ENCODE data around the gene NEURL3.

The NEURL3 gene

GRCh38 chr2:96551605-96552314 lies 46.6 kb upstream of the NEURL3 start:
- H3K4me3 ChIP-seq (ENCODE audit: low read depth, low read length), result no peak overlapping the region
- POLR2A ChIA-PET, result no interaction called here
- TF ChIP-seq CTCF (IDR thresholded peaks at IDR 0.05; ENCODE audit: insufficient read depth, low read length, missing control alignments), result no peak
- DNase-seq (ENCODE audit: low read depth, low spot score), result no peak
- CTCF ChIA-PET, result interaction anchor here (3.9 to 12.9 kb wide), 2 partner anchors 13 kb away, joined by 60 to 257 read pairs; partner anchors contain the start of gene ARID5A

GRCh38 chr2:96550787-96551604 lies 45.8 kb upstream of the NEURL3 start:
- H3K4me3 ChIP-seq (ENCODE audit: low read depth, low read length), result no peak overlapping the region
- ChIA-PET POLR2A (no interaction called here), CTCF (interaction anchor here (0.7 to 12.9 kb wide), 4 partner anchors 9 to 45 kb away, joined by 3 to 257 read pairs (median 3); partner anchors contain the start of gene ARID5A)
- no peak for DNase-seq (ENCODE audit: low read depth, low spot score)
- TF ChIP-seq CTCF (IDR thresholded peaks at IDR 0.05; ENCODE audit: insufficient read depth, low read length, missing control alignments), result no peak

DNA sequence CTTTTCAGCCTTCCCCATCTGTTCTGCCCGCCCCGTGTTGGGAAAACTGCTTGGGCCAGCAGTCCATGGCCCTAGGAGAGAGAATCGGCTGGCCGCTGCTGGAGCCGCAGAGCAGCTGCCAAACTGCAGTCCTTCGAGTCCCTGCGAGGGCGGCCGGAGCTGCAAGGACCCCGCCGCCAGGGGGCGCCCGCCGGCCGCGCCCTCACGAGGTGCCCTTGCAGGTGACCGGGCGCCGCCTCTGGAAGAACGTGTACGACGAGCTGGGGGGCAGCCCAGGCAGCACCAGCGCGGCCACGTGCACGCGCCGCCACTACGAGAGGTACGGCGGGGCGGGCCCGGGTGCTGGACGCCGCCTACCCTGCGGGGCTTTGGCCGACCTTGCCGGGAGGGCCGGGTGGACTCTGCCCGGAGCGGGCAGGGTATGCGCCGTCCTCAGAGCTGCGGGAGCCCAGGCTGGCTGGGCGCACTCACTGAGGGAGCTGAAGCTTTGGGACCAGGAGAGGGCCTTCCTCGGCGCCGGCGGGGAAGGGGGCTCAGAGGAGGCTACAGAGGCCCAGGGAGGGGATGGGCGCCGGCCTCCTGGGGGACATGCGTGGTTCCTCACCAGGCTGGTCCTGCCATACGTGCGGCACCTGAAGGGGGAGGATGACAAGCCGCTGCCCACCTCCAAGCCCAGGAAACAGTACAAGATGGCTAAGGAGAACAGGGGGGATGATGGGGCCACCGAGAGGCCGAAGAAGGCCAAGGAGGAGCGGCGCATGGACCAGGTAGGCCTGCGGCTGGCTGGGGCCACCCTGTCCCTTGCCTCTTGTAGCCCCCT lies 45.0 kb upstream of the NEURL3 start:
- ChIA-PET CTCF (interaction anchor here (0.7 to 12.9 kb wide), 5 partner anchors 10 to 44 kb away, joined by 3 to 257 read pairs (median 3); partner anchors contain the start of gene ARID5A), POLR2A (no interaction called here)
- DNase-seq (ENCODE audit: low read depth, low spot score), result no peak
- TF ChIP-seq CTCF (IDR thresholded peaks at IDR 0.05; ENCODE audit: insufficient read depth, low read length, missing control alignments), result peak; percentile 15
- H3K4me3 ChIP-seq (ENCODE audit: low read depth, low read length), result no peak overlapping the region

DNA sequence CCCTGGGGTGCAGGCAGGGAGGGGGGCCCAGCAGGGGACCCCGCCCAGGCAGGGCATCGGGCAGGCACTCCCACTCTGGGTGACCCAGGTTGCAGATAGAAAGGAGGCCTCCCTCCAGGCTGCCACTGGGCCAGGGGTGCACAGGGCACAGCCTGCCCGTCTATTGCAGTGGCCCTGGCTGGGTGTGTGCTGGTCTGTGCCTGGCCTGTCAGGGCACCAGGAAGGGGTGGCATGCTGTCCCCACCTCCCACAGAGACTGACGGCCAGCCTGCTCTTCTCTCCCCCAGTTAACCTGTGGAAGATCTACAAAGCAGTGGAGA lies 44.3 kb upstream of the NEURL3 start:
- CTCF ChIA-PET, result interaction anchor here (1.3 to 12.9 kb wide), 4 partner anchors 11 to 143 kb away, joined by 3 to 257 read pairs (median 8); partner anchors contain the start of gene ARID5A
- DNase-seq (ENCODE audit: low read depth, low spot score), result no peak
- no peak for TF ChIP-seq CTCF (IDR thresholded peaks at IDR 0.05; ENCODE audit: insufficient read depth, low read length, missing control alignments)
- H3K4me3 ChIP-seq (ENCODE audit: low read depth, low read length), result no peak overlapping the region
- POLR2A ChIA-PET, result no interaction called here

- no peak overlapping the region for H3K4me3 ChIP-seq (ENCODE audit: low read depth, low read length)
- POLR2A ChIA-PET, result interaction anchor here (1.2 kb wide), 1 partner anchor 11 kb away, joined by 4 read pairs; no protein-coding TSS in a partner anchor
- DNase-seq (ENCODE audit: low read depth, low spot score), result no peak
- CTCF ChIA-PET, result interaction anchor here (1.0 to 12.9 kb wide), 8 partner anchors 10 to 252 kb away, joined by 3 to 257 read pairs (median 4); partner anchors contain the start of gene ARID5A
- TF ChIP-seq CTCF (IDR thresholded peaks at IDR 0.05; ENCODE audit: insufficient read depth, low read length, missing control alignments), result no peak
Observed at GRCh38 chr2:96548558-96549465, 43.7 kb upstream of the NEURL3 start.
